ENCODE results near the gene MPHOSPH10. TPM values are rescaled to one million over a fixed set of nuclear protein-coding genes. Genes with fewer than 3 reads are reported as not detected.
A peak's percentile ranks its signal among the peaks of the same experiment; 100 is the strongest.

MPHOSPH10 gene, protein sequence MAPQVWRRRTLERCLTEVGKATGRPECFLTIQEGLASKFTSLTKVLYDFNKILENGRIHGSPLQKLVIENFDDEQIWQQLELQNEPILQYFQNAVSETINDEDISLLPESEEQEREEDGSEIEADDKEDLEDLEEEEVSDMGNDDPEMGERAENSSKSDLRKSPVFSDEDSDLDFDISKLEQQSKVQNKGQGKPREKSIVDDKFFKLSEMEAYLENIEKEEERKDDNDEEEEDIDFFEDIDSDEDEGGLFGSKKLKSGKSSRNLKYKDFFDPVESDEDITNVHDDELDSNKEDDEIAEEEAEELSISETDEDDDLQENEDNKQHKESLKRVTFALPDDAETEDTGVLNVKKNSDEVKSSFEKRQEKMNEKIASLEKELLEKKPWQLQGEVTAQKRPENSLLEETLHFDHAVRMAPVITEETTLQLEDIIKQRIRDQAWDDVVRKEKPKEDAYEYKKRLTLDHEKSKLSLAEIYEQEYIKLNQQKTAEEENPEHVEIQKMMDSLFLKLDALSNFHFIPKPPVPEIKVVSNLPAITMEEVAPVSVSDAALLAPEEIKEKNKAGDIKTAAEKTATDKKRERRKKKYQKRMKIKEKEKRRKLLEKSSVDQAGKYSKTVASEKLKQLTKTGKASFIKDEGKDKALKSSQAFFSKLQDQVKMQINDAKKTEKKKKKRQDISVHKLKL
- total RNA-seq (2021; ENCODE audit: unreplicated experiment) (34.1 TPM), Bru-seq, nascent RNA (percentile 83 among the genes with signal in this experiment), BruChase-seq, experiment 1, labeled RNA remaining after a 2-hour chase (percentile 86 among the genes with signal in this experiment), BruChase-seq, experiment 2, labeled RNA remaining after a 6-hour chase (percentile 77 among the genes with signal in this experiment)
- polyA plus RNA-seq (2012; ENCODE audit: insufficient read length) = 20.8 TPM
- long read RNA-seq, transcript MPHOSPH10-201 (11 exons, 2,484 nt) = major isoform, 33 of 63 reads
- long read RNA-seq, transcript MPHOSPH10-204 (2 exons, 1,584 nt) = minor isoform, 7 of 63 reads
- long read RNA-seq, partial matches to known transcripts = 15 of 63 reads
- long read RNA-seq, other reads (novel, unspliced or antisense) = 7 of 63 reads

DNA sequence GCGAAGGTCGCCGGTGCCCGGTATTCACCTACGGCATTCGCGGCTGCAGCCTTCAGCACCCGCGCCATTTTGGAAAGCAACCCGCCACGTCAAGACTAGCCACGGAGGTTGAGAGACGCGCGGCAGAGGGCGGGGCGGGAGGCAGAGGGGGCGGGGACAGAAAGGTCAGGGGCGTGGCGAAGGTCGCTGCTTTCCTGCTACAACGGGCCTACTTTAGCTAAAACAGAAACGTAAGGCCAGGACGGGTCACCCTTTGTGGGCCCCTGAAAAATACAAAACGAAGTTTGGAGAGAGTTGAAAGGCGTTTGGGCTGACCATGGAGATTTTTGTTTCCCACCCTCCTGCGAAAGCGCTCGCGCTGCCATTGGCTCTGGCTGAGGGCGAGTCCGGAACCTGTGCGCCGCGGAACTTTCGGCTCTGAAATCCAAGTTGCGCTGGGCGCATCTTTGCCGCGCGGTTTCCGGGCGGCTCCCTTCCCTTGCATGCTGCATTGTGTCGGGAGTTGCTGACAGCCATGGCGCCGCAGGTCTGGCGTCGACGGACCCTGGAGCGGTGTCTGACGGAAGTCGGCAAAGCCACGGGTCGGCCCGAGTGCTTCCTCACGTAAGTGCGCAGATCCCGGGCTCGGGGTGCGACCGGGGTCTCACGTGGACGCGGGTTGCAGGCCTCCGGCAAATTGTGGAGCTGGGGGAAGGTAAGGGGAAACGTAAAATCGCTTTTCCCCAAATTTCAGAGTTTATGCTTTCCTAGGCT, at the start of gene MPHOSPH10, which contains the start of gene MCEE:
Gene MPHOSPH10, plus strand, starts transcription at position 483 of the 753 bp plus-strand sequence. Its CDS starts 32 bp downstream, at position 515.
Gene MCEE, minus strand, starts transcription at position 78 of the 753 bp plus-strand sequence. Its CDS starts 10 bp downstream, at position 68.
- H3K4me1 ChIP-seq (ENCODE audit: control insufficient read depth, insufficient read depth, low read length) = peaks cover 10% of the 10 kb centered on the region
- ChIA-PET POLR2A (no interaction called here), CTCF (no interaction called here)
- intact Hi-C loops (cut with micrococcal nuclease; ENCODE audit: unreplicated experiment) = no loop called here
- H3K4me3 ChIP-seq (ENCODE audit: low read depth in 2 of 2, low read length in 2 of 2) = peak within 1 kb of the TSS; percentile 98 to 99
- no TSS peak for BruUV-seq (replicated peaks)
- peaks cover 29% of the 10 kb centered on the region for H3K36me3 ChIP-seq (ENCODE audit: control insufficient read depth, insufficient read depth, low read length)
- in situ Hi-C loops (cut with HindIII; ENCODE audit: low pct_unique_long_range_greater_than_20kb, low sequenced_read_pairs) = no loop called here
- TF ChIP-seq SIN3A (IDR thresholded peaks at IDR 0.05; ENCODE audit: borderline replicate concordance, insufficient read depth, low read depth, low read length) = peak; percentile 90; the same call in 1 of the 2 replicates
- TF ChIP-seq POLR2AphosphoS5 (IDR thresholded peaks at IDR 0.05; ENCODE audit: low read depth, low read length) = peak; percentile 92; the same call in 1 of the 2 replicates
- peak; percentile 75 to 84 for TF ChIP-seq REST (IDR thresholded peaks at IDR 0.05; ENCODE audit: insufficient read depth in 1 of 2, low read depth in 2 of 2, low read length in 1 of 2)
- no peak for TF ChIP-seq CTCF (IDR thresholded peaks at IDR 0.05)
- peak; percentile 58 for TF ChIP-seq TCF7L2 (IDR thresholded peaks at IDR 0.05; ENCODE audit: low read depth, low read length)
- DNase-seq (ENCODE audit: low read depth, low spot score) = peak; percentile 81
- H3K9me3 ChIP-seq (ENCODE audit: control insufficient read depth, insufficient read depth, low read depth, low read length) = no peaks in the 10 kb centered on the region
- peak; percentile 99 for ATAC-seq
- H3K27ac ChIP-seq (ENCODE audit: low read length) = peak within 1 kb of the TSS; percentile 91
- no peaks in the 10 kb centered on the region for H3K27me3 ChIP-seq (ENCODE audit: control insufficient read depth, insufficient read depth, low read length)
